ENCODE measurements around the gene LRRTM4. TPM values are rescaled to one million over a fixed set of nuclear protein-coding genes. Genes with fewer than 3 reads are reported as not detected.
"Not testable (repeated sequence)": the region's sequence is repeated elsewhere in the genome, so short reads cannot be mapped to it uniquely, and the experiment has no call there.

Gene LRRTM4
- total RNA-seq, 1 donor from 2014 or later, result not detected

DNA sequence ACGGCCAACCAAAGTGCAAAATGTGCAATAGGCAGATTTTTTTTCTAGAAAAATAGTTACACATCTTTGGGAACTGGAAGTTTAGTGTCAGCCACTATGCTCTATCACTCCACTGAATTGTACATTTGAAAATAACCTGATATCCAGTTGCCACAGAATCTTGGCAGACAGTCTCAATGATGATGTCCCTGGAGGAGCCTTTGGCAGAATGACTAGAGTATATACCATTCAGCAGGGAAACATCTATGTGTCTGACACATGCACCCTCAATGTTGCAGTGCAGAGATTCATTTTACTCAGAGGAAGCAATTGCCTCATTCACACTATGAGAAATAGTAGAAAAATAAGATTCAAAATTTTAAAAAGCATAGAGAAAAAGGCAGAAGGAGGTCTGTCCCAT lies 475.8 kb downstream of the LRRTM4 start:
- Histone ChIP-seq H3K36me3 (ENCODE audit: control insufficient read depth, insufficient read depth, low read length) (no peaks in the 10 kb centered on the region), H3K4me3 (ENCODE audit: low read depth, low read length) (no peak overlapping the region), H3K27me3 (ENCODE audit: control insufficient read depth, insufficient read depth, low read length) (no peaks in the 10 kb centered on the region)
- no peak for DNase-seq (ENCODE audit: low read depth)
- FAIRE-seq, result no peak
- TF ChIP-seq, protein P1, sequence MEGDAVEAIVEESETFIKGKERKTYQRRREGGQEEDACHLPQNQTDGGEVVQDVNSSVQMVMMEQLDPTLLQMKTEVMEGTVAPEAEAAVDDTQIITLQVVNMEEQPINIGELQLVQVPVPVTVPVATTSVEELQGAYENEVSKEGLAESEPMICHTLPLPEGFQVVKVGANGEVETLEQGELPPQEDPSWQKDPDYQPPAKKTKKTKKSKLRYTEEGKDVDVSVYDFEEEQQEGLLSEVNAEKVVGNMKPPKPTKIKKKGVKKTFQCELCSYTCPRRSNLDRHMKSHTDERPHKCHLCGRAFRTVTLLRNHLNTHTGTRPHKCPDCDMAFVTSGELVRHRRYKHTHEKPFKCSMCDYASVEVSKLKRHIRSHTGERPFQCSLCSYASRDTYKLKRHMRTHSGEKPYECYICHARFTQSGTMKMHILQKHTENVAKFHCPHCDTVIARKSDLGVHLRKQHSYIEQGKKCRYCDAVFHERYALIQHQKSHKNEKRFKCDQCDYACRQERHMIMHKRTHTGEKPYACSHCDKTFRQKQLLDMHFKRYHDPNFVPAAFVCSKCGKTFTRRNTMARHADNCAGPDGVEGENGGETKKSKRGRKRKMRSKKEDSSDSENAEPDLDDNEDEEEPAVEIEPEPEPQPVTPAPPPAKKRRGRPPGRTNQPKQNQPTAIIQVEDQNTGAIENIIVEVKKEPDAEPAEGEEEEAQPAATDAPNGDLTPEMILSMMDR (IDR thresholded peaks at IDR 0.05; ENCODE audit: insufficient read depth, low read length, severe bottlenecking), result no peak

DNA sequence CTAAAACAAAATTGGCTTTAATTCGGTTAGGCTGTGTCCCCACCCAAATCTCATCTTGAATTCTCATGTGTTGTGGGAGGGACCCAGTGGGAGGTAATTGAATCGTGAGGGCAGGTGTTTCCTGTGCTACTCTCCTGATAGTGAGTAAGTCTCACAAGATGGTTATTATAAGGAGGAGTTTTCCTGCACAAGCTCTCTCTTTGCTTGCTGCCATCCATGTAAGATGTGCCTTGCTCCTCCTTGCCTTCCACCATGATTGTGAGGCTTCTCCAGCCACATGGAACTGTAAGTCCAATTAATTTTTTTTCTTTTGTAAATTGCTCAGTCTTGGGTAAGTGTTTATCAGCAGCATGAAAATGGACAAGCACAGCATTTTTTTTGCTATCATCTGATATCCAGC lies 476.7 kb downstream of the LRRTM4 start:
- not testable (repeated sequence) for H3K27me3 ChIP-seq (ENCODE audit: control insufficient read depth, insufficient read depth, low read length); FAIRE-seq; H3K4me3 ChIP-seq (ENCODE audit: low read depth, low read length); H3K36me3 ChIP-seq (ENCODE audit: control insufficient read depth, insufficient read depth, low read length); DNase-seq (ENCODE audit: low read depth)

DNA sequence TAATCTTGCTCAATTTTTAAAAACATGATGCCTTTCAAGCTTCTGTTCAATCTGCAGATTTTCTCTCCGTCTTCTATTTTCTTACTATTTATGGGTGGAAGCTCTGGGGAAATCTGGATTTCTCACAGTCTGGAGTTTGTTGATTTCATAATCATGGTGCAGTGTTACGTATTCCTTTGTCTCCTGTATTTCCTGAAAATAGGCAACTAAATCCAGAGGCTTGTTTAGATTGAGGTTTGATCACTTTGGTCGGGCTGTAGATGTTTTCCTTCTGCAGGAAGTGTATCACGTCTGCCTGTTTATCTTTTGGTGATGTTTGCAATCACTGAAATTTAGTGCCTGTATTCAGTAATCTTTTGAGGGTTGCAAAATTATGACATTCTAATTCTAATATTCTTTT lies 487.7 kb downstream of the LRRTM4 start:
- TF ChIP-seq, protein P1 (IDR thresholded peaks at IDR 0.05; ENCODE audit: insufficient read depth, low read length, severe bottlenecking), result no peak
- Histone ChIP-seq H3K36me3 (ENCODE audit: control insufficient read depth, insufficient read depth, low read length) (no peaks in the 10 kb centered on the region), H3K4me3 (ENCODE audit: low read depth, low read length) (no peak overlapping the region), H3K27me3 (ENCODE audit: control insufficient read depth, insufficient read depth, low read length) (no peaks in the 10 kb centered on the region)
- DNase-seq (ENCODE audit: low read depth) (peak; percentile 2), FAIRE-seq (no peak)

DNA sequence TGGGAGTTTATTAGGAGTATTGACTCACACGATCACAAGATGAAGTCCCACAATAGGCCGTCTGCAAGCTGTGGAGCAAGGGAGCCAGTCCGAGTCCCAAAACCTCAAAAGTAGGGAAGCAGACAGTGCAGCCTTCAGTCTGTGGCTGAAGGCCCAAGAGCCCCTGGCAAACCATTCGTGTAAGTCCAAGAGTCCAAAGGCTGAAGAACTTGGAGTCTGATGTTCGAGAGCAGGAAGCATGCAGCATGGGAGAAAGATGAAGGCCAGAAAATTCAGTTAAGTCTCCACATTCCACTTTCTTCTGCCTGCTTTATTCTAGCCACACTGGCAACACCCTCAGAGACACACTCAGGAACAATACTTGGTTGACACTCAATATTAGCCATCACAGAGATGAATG lies 492.9 kb downstream of the LRRTM4 start:
- not testable (repeated sequence) for DNase-seq (ENCODE audit: low read depth); H3K4me3 ChIP-seq (ENCODE audit: low read depth, low read length); H3K27me3 ChIP-seq (ENCODE audit: control insufficient read depth, insufficient read depth, low read length); H3K36me3 ChIP-seq (ENCODE audit: control insufficient read depth, insufficient read depth, low read length); FAIRE-seq

DNA sequence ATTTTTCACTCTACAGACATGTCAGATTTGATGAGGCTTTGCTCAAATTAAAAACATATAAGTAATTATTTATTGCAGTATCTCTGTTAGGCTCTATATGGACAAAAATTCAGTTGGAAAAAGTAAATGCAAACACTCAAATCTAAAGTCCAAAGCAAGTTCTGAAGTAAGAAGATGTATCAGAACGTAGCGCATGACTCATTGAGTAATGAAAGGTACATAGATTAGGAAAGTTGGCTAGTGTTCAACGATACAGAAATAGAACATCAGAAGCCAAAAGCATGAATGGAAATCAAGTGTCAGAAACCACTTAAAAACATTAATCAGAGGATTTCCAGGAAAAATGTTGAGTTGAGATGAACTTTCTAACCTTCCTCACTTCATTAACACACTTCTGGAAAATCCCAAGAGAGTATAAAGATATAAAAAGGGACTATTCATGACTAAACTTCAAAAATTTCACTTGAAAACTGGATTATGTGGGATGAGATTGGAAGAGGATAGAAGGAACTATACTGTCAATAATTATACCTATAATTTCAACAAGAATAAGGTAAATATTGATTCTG lies 494.1 kb downstream of the LRRTM4 start:
- FAIRE-seq (no peak), DNase-seq (ENCODE audit: low read depth) (peak; percentile 2)
- Histone ChIP-seq H3K27me3 (ENCODE audit: control insufficient read depth, insufficient read depth, low read length) (no peaks in the 10 kb centered on the region), H3K4me3 (ENCODE audit: low read depth, low read length) (no peak overlapping the region), H3K36me3 (ENCODE audit: control insufficient read depth, insufficient read depth, low read length) (no peaks in the 10 kb centered on the region)
- TF ChIP-seq, protein P1 (IDR thresholded peaks at IDR 0.05; ENCODE audit: insufficient read depth, low read length, severe bottlenecking), result no peak

DNA sequence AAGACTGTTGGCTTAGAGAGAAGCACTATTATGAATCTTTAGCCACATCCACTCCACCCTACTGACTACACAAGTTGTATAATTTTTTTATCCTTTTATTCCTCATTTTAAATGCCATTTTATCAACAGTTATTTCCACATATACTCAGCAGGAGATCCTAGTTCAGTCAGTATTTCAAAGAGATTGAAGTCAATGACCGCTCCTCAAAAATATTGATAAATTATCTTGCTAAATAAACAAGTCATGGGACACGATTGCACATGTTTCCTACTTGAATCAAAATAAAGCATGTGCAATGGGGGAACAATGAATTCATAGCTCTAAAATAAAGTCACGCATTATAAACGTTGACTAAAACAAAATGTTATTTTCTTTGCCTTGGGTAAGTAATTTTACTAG lies 496.5 kb downstream of the LRRTM4 start:
- TF ChIP-seq, protein P1 (IDR thresholded peaks at IDR 0.05; ENCODE audit: insufficient read depth, low read length, severe bottlenecking), result no peak
- no peaks in the 10 kb centered on the region for H3K27me3 ChIP-seq (ENCODE audit: control insufficient read depth, insufficient read depth, low read length)
- DNase-seq (ENCODE audit: low read depth) (no peak), FAIRE-seq (no peak)
- no peaks in the 10 kb centered on the region for H3K36me3 ChIP-seq (ENCODE audit: control insufficient read depth, insufficient read depth, low read length)
- H3K4me3 ChIP-seq (ENCODE audit: low read depth, low read length), result no peak overlapping the region

DNA sequence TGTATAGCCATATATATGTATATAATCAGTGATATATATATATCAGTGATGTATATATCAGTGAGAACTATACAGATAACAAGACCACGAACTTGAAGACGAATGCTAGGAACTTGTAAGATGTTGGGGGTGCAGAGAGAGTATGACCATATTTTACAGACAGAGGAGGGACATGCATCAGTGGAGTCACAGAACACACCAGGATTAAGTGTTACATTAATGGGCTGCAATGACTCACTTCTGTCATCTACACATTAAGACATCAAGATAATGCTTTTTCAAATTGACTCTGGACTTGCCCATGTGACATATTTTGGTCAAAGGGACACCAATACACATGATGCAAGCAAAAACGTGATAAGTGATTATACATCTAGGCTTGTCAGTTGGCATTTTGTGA lies 501.0 kb downstream of the LRRTM4 start:
- TF ChIP-seq, protein P1 (IDR thresholded peaks at IDR 0.05; ENCODE audit: insufficient read depth, low read length, severe bottlenecking), result no peak
- Histone ChIP-seq H3K36me3 (ENCODE audit: control insufficient read depth, insufficient read depth, low read length) (no peaks in the 10 kb centered on the region), H3K4me3 (ENCODE audit: low read depth, low read length) (no peak overlapping the region), H3K27me3 (ENCODE audit: control insufficient read depth, insufficient read depth, low read length) (no peaks in the 10 kb centered on the region)
- no peak for DNase-seq (ENCODE audit: low read depth)
- FAIRE-seq, result no peak

All from bronchial epithelial cell (primary cell).